Vagina (tissue), 2 donors: Measurements from ENCODE around the gene FIZ1.

ENCODE experiments used
- CTCF ChIP-seq, 3 experiments: fragments of 450-650 bp in 2 of 3; fragments of 200-600 bp in 1 of 3; sonication (generic) in 1 of 3; IDR thresholded peaks; one replicate each; pipeline ENCODE4 v1.5.1; 2017 to 2019; ENCODE audit warnings: antibody characterized with exemption in 3 of 3, mild to moderate bottlenecking in 2 of 3, moderate library complexity in 2 of 3
- POLR2A ChIP-seq, 2 donors: fragments of 450-650 bp; IDR thresholded peaks; one replicate each; pipeline ENCODE4 v1.6.1; 2017; ENCODE audit warnings: antibody characterized with exemption in 2 of 2, mild to moderate bottlenecking in 2 of 2, moderate library complexity in 2 of 2

- TF ChIP-seq POLR2A (IDR thresholded peaks at IDR 0.05) (no peak), CTCF (IDR thresholded peaks at IDR 0.05) (no peak)
Observed at GRCh38 chr19:55602104-55603001, 3.0 kb upstream of the FIZ1 start.
